Stimulated activated CD4-positive, alpha-beta T cell treated with anti-CD3 and anti-CD28 coated beads, Interleukin-12 subunit alpha, Interleukin-12 subunit beta, amount 100 ng/mL, for 48 hours (primary cell): Measurements from ENCODE around the gene BCLAF1.
"Not testable (repeated sequence)": the region's sequence is repeated elsewhere in the genome, so short reads cannot be mapped to it uniquely, and the experiment has no call there.

ENCODE experiments used
- DNase-seq, 3 donors: peaks; one replicate each; pipeline ENCODE4 v3.0.0-alpha.2; 2020; ENCODE audit warnings: low read depth in 2 of 3, low spot score in 1 of 3

Gene BCLAF1

GRCh38 chr6:136249336-136249735 is 40.3 kb downstream of the BCLAF1 start:
- DNase-seq: no peak

DNA sequence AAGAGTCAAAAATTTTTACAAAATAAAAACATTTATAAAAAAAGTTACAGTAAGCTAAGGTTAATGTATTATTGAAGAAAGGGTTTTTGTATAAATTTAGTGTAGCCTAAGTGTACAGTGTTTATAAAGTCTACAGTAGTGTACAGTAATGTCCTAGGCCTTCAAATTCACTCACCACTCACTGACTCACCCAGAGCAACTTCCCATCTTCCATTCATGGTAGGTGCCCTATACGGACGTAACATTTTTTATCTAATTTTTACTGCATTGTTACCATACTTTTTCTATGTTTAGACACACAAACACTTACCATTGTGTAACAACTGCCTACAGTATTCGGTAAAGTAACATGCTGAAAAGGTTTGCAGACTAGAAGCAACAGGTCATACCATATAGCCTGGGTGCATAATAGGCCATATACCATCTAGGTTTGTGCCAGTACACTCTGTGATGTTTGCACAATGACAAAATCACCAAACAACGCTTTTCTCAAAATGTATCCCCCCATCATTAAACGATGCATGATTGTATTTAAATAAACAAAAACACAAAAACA is 45.5 kb downstream of the BCLAF1 start:
- no peak for DNase-seq

- no peak for DNase-seq
Observed at GRCh38 chr6:136236466-136237293, 53.0 kb downstream of the BCLAF1 start.

GRCh38 chr6:136235233-136235564 is 54.4 kb downstream of the BCLAF1 start:
- DNase-seq: no peak

GRCh38 chr6:136232701-136233100 is 56.9 kb downstream of the BCLAF1 start:
- no peak for DNase-seq

DNA sequence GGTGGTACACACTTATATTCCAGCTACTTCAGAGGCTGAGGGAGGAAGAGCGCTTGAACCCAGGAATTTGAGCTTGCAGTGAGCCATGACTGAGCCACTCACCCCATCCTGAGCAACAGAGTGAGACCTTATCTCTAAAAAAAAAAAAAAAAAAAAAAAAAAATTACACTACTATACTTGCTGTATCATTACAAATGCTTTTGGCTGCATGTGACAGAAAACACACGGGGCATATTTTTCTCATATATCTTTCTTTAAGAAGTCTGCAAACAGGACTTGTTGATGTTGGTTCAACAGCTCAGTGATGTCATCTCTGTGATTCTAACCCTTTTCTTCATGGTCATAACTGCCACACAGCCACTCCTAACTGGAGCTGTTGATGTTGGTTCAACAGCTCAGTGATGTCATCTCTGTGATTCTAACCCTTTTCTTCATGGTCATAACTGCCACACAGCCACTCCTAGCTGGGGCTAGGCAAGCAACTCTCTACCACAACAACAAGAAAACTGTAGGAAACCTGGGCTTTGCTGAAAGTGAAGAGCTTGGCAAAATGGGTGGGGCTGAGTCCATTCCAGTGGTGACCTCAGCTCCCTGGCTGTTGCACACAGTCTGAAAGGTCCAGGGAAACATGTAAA is 59.3 kb downstream of the BCLAF1 start:
- no peak for DNase-seq

DNA sequence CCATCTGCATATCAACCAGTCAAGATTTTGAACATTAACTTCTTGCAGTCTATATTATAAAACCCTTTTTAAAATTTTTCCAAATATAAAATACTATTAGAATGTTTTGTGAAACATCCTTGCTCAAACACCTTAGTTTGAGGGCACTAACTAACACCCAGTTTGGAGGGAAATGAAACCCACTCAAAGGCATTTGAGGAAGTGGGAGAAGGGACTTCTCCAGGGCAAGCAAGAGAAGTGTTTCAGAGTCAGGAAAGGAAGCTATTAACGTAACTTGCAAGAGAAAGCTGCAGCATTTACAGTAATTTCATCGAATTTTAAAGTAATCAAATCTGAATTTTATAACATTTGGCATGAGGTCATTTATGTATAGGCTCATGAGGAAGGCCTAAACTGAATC is 60.8 kb downstream of the BCLAF1 start:
- DNase-seq: no peak

DNA sequence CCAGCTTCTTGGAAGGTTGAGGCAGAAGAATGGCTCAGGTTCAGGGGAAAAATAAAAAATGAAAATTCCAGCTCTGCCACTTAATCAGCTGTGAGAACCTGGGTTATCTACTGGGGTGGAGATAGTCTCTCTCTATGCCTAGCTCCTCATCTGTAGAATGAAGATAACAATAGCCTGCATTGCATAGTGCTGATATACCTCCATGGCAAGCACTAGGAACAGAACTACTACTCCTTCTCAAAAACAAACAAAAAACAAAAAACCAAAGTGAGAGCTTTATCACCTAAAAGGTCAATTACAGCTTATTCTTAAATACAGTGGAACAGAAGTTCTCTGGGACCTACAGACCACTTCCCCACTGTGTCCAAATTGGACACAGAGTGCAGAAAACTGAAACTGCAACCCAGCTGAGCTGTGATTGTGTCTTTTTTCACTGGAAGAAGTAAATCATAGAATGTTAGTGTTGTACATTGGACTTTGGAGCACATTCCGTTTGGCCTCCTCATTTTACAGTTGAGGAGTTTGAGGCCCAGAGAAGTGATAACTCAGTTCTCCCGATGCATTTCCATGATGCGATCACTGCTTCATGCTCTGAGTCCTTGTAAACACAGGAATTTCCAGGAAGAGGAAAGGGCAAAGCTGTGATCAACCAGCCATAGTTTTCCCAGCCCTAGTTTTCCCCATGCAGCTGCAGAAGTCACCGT is 62.8 kb downstream of the BCLAF1 start:
- no peak for DNase-seq

DNA sequence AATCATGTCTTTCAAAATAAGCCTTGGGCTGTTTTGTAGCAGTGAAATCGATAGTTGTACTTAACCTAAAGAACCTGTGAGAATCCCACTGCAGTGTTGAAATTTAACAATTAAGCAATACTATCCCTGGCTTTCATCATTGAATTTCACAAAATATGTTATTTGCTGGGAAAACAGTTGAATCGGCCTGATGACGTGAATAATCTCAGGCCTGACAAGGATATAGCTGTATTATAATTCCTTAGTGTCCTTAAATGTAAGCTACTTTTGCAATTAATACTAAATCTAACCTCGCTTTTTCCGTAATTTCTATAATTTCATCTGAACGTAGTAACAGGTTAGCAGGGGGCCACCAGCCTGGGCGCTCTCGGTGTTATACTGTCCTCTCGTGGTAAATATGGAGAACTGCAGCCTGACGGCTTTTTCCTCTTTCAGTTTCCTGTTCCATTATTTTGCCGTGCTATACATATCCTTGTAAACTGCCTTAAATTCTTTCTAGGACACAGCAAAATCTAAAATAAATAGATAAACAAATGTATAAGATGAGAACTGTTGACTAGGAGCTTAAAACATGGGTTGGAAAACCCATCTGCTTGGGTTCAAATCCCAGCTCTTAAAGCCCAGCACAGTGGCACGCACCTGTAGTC is 63.5 kb downstream of the BCLAF1 start:
- peak; percentile 25 to 71 (median 25) for DNase-seq

DNA sequence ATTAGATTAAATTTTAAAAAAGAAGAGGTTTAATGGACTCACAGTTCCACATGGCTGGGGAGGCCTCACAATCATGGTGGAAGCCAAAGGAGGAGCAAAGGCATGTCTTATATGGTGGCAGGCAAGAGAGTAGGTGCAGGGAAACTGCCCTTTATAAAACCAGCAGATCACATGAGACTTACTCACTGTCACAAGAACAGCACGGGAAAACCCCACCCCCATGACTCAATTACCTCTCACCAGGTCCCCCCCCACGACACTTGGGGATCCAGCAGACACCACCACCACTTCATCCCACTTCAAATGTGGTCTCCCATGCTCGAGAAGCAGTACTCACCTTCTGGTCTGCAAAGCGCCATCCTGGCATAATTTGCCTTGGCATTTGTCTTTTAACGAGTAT is 64.2 kb downstream of the BCLAF1 start:
- peak in 2 of 3 donors; percentile 5 to 10 for DNase-seq

DNA sequence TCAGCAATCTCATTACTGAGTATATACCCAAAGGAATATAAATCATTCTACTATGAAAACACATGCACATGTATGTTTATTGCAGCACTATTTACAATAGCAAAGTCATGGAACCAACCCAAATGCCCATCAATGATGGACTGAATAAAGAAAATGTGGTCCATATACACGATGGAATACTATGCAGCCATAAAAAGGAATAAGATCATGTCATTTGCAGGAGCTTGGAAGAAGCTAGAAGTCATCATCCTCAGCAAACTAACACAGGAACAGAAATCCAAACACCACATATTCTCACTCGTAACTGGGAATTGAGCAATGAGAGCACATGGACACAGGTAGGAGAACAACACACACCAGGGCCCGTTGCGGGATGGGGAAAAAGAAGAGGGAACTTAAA is 64.7 kb downstream of the BCLAF1 start:
- not testable (repeated sequence) for DNase-seq

GRCh38 chr6:136216503-136217401 is 72.9 kb downstream of the BCLAF1 start:
- DNase-seq: no peak

- DNase-seq: no peak
Observed at GRCh38 chr6:136213853-136214252, 75.8 kb downstream of the BCLAF1 start.

- no peak for DNase-seq
Observed at GRCh38 chr6:136213012-136213539, 76.6 kb downstream of the BCLAF1 start.

GRCh38 chr6:136212608-136213007 is 77.0 kb downstream of the BCLAF1 start:
- no peak for DNase-seq

GRCh38 chr6:136210398-136211165 is 79.1 kb downstream of the BCLAF1 start:
- no peak for DNase-seq

GRCh38 chr6:136209496-136209895 is 80.2 kb downstream of the BCLAF1 start:
- no peak for DNase-seq

GRCh38 chr6:136208783-136209182 is 80.9 kb downstream of the BCLAF1 start:
- DNase-seq: no peak
